ENCODE measurements around the gene ZC3H12A. TPM values are rescaled to one million over a fixed set of nuclear protein-coding genes. Genes with fewer than 3 reads are reported as not detected.

The ZC3H12A gene
- total and polyA plus RNA-seq, 2 of the 8 experiments (the other 6 are each of a cell fraction or from before 2014, with no cell fraction given), result 7.4 to 10.0 TPM

DNA sequence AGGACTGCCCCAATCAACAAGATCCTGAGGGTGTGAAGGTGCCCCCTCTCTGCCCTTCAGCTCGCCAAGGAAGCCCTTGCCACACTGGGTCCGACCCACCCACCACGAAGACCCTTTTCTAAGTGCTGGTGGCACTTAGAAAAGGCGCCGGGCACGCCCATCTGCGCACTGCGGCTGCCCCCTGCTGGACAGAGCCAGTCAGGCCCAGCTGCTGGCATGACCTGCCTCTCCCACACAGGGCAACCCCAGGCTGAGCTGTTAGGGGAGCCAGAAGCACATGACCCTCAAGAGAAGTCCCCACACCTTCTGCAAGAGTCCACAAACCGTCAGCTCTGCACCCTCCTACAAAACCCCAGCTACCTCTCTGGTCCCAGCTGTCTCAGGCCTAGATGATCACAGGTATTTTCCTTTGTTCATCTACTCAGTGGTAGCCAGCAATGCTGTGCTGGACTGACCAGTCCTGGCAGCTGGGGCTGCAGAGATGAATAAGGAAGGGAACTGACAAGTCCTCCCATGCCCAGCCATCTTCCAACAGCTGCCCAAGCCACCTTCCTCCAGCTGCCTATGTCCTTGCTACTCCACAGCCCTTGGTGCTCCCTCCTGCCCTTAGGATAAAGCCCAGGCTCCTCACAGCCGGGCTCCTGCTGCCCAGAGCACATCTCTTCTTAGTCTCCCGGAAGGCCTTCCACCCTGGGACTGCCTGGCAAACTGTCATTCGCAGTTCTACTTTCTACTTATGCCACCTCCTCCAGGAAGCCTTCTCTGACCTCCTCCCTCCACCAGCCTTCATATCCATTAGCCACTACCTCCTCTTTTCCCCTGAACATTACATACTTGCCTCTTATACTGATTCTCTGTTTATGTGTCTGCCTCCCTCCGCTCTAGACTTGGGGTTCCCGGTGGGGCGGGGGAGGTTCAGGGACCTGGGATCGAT, 39.8 kb upstream of the ZC3H12A start:
- H3K23me2 ChIP-seq (ENCODE audit: low read depth, low read length), result peaks cover 7% of the 10 kb centered on the region; the same call in 1 of the 2 replicates
- no peak overlapping the region for H3K23ac ChIP-seq (ENCODE audit: insufficient read length)
- no peak overlapping the region; the same call in 1 of the 2 replicates for H2BK12ac ChIP-seq (ENCODE audit: low read depth, low read length)
- H3K79me1 ChIP-seq (ENCODE audit: low read depth, low read length), result no peaks in the 10 kb centered on the region
- DNase-seq (ENCODE audit: low read depth in 1 of 2, low spot score in 2 of 2) (peak; percentile 31 to 95), FAIRE-seq (no peak)
- H3K36me3 ChIP-seq (ENCODE audit: control insufficient read depth in 2 of 4, insufficient read depth in 4 of 4, low read length in 3 of 4), result no peaks in the 10 kb centered on the region
- peak overlapping the region; percentile 19 for H2BK120ac ChIP-seq (replicated peaks; ENCODE audit: low read depth, low read length)
- H4K5ac ChIP-seq (ENCODE audit: insufficient read length, low read depth, low read length), result no peak overlapping the region
- no peaks in the 10 kb centered on the region for H4K20me1 ChIP-seq (replicated peaks in 1 of 2; ENCODE audit: control insufficient read depth in 1 of 2, insufficient read depth in 2 of 2, low read length in 2 of 2)
- H2BK20ac ChIP-seq (ENCODE audit: low read length), result peak overlapping the region; percentile 69; the same call in 1 of the 2 replicates
- H3K27me3 ChIP-seq (replicated peaks in 1 of 4; ENCODE audit: control insufficient read depth in 3 of 4, extremely low read depth in 1 of 4, insufficient read depth in 3 of 4, low read length in 3 of 4), result no peaks in the 10 kb centered on the region; a peak in 1 of 7 replicates
- peaks cover 0 to 17% (median 6%) of the 10 kb centered on the region in 4 experiments; a peak in 6 of 7 replicates for H3K4me1 ChIP-seq (replicated peaks in 1 of 4; ENCODE audit: control insufficient read depth in 3 of 4, insufficient read depth in 4 of 4, low read length in 3 of 4)
- no peak overlapping the region for H3K27ac ChIP-seq (ENCODE audit: low read depth, low read length)
- H3K9ac ChIP-seq (replicated peaks in 1 of 4; ENCODE audit: extremely low read depth in 1 of 4, low read depth in 3 of 4, low read length in 3 of 4), result no peak overlapping the region
- no peak overlapping the region for H2BK15ac ChIP-seq (ENCODE audit: low read length)
- H2AFZ ChIP-seq (ENCODE audit: low read length), result no peak overlapping the region
- H3K4me3 ChIP-seq (ENCODE audit: extremely low read depth in 1 of 4, insufficient read depth in 2 of 4, low read depth in 3 of 4, low read length in 4 of 4), result no peak overlapping the region
- H3K4me2 ChIP-seq (ENCODE audit: insufficient read depth in 1 of 2, low read depth in 2 of 2, low read length in 2 of 2), result no peak overlapping the region
- no peak overlapping the region for H2AK5ac ChIP-seq (ENCODE audit: low read depth, low read length)
- H2BK5ac ChIP-seq (ENCODE audit: low read depth, low read length), result no peak overlapping the region
- peak overlapping the region; percentile 80 for H4K91ac ChIP-seq (replicated peaks; ENCODE audit: insufficient read length, low read length)
- no peak overlapping the region for H3K56ac ChIP-seq (replicated peaks; ENCODE audit: insufficient read length, low read depth, low read length)
- H3K9me3 ChIP-seq (ENCODE audit: insufficient read depth in 2 of 2, low read depth in 1 of 2, low read length in 1 of 2), result no peaks in the 10 kb centered on the region
- ChIA-PET POLR2A (ENCODE audit: partially characterized antibody) (interaction anchor here (0.9 to 2.0 kb wide), 3 partner anchors 36 to 109 kb away, joined by 3 to 8 read pairs (median 5); no protein-coding TSS in a partner anchor), CTCF (ENCODE audit: partially characterized antibody) (interaction anchor here (0.5 to 7.3 kb wide), 56 partner anchors 9 to 880 kb away, joined by 3 to 77 read pairs (median 4); no protein-coding TSS in a partner anchor)
- no peak overlapping the region for H3K14ac ChIP-seq (ENCODE audit: insufficient read length)
- no peak overlapping the region for H4K8ac ChIP-seq (ENCODE audit: extremely low read depth, insufficient read depth, low read length)
- H3K18ac ChIP-seq (ENCODE audit: extremely low read depth, low read length), result no peak overlapping the region
- WGBS, 2 experiments (ENCODE audit: extremely low coverage in 1 of 2, insufficient coverage in 1 of 2, insufficient read length in 1 of 2, insufficient replicate concordance in 2 of 2, low coverage in 1 of 2, low lambda C conversion rate in 2 of 2, missing lambda C conversion rate in 1 of 2), result 41% methylated on average over 15 of the region's 16 CpGs; no CpG with 5 or more reads in 1 of the 2 experiments
- no peaks in the 10 kb centered on the region for H3K79me2 ChIP-seq (ENCODE audit: control insufficient read depth in 1 of 2, insufficient read depth in 2 of 2, low read length in 2 of 2)
- no peak overlapping the region for H3K4ac ChIP-seq (replicated peaks; ENCODE audit: insufficient read length, low read depth, low read length)
- no peak for TF ChIP-seq CREB1 (IDR thresholded peaks at IDR 0.05)
- TF ChIP-seq HDAC2 (IDR thresholded peaks at IDR 0.05; ENCODE audit: borderline replicate concordance in 1 of 2, low read depth in 2 of 2, low read length in 2 of 2), result no peak
- no peak for TF ChIP-seq POLR2A (IDR thresholded peaks at IDR 0.05; ENCODE audit: control extremely low read depth in 1 of 2, low read depth in 2 of 2, low read length in 2 of 2)
- no peak for TF ChIP-seq CHD1 (IDR thresholded peaks at IDR 0.05; ENCODE audit: low read depth, low read length)
- peak; percentile 97 for TF ChIP-seq RAD21 (IDR thresholded peaks at IDR 0.05 in 1 of 2, conservative IDR thresholded peaks at IDR 0.05 in 1 of 2; ENCODE audit: low read depth in 2 of 2, low read length in 2 of 2)
- TF ChIP-seq CBX5 (IDR thresholded peaks at IDR 0.05; ENCODE audit: low read depth, low read length), result no peak
- TF ChIP-seq, protein P1, sequence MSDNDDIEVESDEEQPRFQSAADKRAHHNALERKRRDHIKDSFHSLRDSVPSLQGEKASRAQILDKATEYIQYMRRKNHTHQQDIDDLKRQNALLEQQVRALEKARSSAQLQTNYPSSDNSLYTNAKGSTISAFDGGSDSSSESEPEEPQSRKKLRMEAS (IDR thresholded peaks at IDR 0.05), result peak; percentile 56
- TF ChIP-seq MAFK (IDR thresholded peaks at IDR 0.05; ENCODE audit: low read depth, low read length), result no peak
- TF ChIP-seq RFX5 (IDR thresholded peaks at IDR 0.05; ENCODE audit: borderline replicate concordance, low read depth, low read length), result no peak
- no peak for TF ChIP-seq RBBP5 (IDR thresholded peaks at IDR 0.05; ENCODE audit: borderline replicate concordance, low read depth, low read length)
- TF ChIP-seq EGR1 (IDR thresholded peaks at IDR 0.05; ENCODE audit: borderline replicate concordance, low read depth, low read length), result 0 out of 2 replicates have a peak, but pooled peaks have one; percentile 15

All from H1 (cell line).